Stomach smooth muscle (tissue), 2 donors: Measurements from ENCODE around the gene MAST3.

Experiments used
- H3K27ac ChIP-seq: one replicate; pipeline ENCODE4 v1.7.0; 2013; ENCODE audit warnings: mild to moderate bottlenecking, low read length, inconsistent platforms
- H3K27me3 ChIP-seq, 2 donors: one replicate each; pipeline ENCODE4 v1.7.0; 2013; ENCODE audit warnings: low read length in 2 of 2; ENCODE audit not compliant: insufficient read depth in 2 of 2, control insufficient read depth in 1 of 2
- H3K36me3 ChIP-seq, 2 donors: one replicate each; pipeline ENCODE4 v1.7.0; 2013; ENCODE audit warnings: low read length in 2 of 2; ENCODE audit not compliant: control insufficient read depth in 2 of 2, insufficient read depth in 2 of 2
- H3K4me1 ChIP-seq: one replicate; pipeline ENCODE4 v1.7.0; 2013; ENCODE audit warnings: low read length; ENCODE audit not compliant: control insufficient read depth, insufficient read depth
- H3K4me3 ChIP-seq, 2 donors: one replicate each; pipeline ENCODE4 v1.7.0; 2013; ENCODE audit warnings: low read length in 2 of 2
- H3K9ac ChIP-seq, 2 donors: one replicate each; pipeline ENCODE4 v1.7.0; 2013; ENCODE audit warnings: low read length in 2 of 2, mild to moderate bottlenecking in 1 of 2
- H3K9me3 ChIP-seq, 2 donors: one replicate each; pipeline ENCODE4 v1.7.0; 2013; ENCODE audit warnings: low read length in 2 of 2; ENCODE audit not compliant: control insufficient read depth in 2 of 2
- donor health status: healthy.
- donor health status: Pancreatic carcinoma.

The MAST3 gene

DNA sequence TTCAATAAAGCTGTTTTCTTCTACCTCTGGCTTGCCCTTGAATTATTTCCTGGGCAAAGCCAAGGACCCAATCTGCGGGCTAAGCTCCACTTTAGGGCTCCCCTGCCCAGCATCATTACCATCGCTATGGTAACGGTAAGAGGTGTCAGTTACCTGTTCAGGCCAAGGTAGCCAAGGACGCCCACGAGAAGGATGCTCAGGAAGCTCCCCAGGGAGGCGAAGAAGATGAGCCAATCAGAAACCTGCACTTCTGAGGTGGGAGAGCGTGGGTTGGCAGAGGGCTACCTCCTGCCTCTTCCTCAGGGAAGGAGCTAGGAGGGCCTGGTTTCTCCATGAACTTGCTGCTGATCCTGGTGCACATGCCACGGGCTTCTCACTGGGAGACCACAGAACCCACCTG, 35.5 kb upstream of the MAST3 start:
- Histone ChIP-seq H3K9ac (no peak overlapping the region), H3K36me3 (no peaks in the 10 kb centered on the region), H3K27me3 (peaks cover 0 to 4% of the 10 kb centered on the region in 2 donors), H3K27ac (no peak overlapping the region), H3K4me1 (peaks cover 10% of the 10 kb centered on the region), H3K9me3 (no peaks in the 10 kb centered on the region), H3K4me3 (no peak overlapping the region)

DNA sequence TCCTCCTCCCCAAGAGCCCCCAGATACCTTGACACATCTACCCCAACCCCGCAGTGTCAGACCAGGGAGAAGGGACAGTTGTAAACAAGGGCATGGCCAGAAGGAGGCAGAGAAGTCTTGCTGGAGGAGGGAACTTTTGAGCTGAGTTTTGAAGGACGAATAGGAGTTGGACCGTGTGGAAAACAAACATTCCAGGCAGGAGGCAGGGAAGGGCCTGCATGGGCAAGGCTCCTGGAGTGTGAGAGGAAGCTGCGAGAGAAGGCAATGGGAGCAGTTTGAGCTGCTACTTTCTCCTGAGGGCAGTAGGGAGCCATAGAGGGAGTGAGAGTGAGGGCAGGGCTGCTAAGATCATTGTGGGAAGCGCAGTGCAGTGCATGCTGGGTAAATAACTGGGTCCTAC, 34.1 kb upstream of the MAST3 start:
- H3K9me3 ChIP-seq: no peaks in the 10 kb centered on the region
- peaks cover 2% of the 10 kb centered on the region for H3K4me1 ChIP-seq
- no peak overlapping the region for H3K9ac ChIP-seq
- peaks cover 0 to 4% of the 10 kb centered on the region in 2 donors for H3K27me3 ChIP-seq
- H3K27ac ChIP-seq: no peak overlapping the region
- no peaks in the 10 kb centered on the region for H3K36me3 ChIP-seq
- no peak overlapping the region for H3K4me3 ChIP-seq

DNA sequence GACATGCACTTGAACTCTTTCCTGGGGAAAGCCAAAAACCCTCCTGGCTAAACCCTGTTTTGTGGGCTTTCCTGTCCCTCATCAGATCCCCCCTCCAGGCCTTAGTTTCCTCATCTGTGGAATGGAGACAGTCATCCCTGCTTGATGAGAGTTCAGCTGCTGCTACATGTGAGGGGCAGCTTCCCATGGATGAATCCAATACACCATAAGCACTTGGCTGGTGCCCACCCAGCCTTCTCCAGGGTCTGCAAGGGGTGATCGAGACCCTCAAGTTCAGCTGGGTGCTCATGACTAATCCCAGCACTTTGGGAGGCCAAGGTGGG, 32.4 kb upstream of the MAST3 start:
- Histone ChIP-seq H3K4me1 (no peaks in the 10 kb centered on the region), H3K9ac (no peak overlapping the region), H3K9me3 (no peaks in the 10 kb centered on the region), H3K27ac (no peak overlapping the region), H3K27me3 (peaks cover 1 to 4% of the 10 kb centered on the region in 2 donors), H3K4me3 (no peak overlapping the region), H3K36me3 (no peaks in the 10 kb centered on the region)

DNA sequence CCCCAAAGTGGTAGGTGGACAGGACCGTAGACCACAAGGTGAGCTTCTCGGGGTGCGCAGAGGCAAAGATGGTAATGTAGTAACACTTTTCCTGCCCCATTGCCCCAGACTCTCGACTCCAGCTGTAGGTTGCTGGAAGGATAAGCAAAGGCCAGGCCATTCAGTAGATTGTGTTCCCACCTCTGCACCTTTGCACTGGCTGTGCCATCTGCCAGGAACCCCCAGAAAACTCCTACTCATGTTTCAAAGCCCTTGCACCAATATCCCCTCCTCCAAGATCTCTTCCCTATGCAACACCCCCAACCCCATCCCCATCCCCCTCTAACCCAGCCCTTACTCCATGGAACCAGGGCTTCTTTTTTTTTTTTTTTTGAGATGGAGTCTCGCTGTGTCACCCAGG, 29.2 kb upstream of the MAST3 start:
- Histone ChIP-seq H3K36me3 (no peaks in the 10 kb centered on the region), H3K27me3 (peaks cover 3 to 9% of the 10 kb centered on the region in 2 donors), H3K9me3 (no peaks in the 10 kb centered on the region), H3K4me1 (no peaks in the 10 kb centered on the region), H3K9ac (no peak overlapping the region), H3K27ac (no peak overlapping the region), H3K4me3 (no peak overlapping the region)

DNA sequence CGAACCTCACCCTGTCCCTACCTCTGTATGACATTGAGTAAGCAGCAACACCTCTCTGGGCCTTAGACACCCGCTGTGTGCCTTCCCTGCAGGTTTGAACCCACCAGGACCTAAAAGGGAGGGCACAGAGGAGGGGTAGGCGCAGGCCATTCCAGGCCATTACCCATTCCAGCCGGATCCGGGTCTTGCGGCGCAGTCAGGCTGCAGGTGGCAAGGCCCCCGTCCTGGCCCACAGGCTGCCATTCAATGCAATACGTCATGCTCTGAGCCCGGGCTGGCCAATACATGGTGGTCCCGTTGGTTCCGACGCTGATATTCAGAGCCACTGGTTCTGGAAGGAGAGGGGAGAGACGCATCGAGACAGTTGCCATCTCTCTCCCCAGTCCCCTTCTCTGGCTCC, 28.2 kb upstream of the MAST3 start:
- Histone ChIP-seq H3K36me3 (no peaks in the 10 kb centered on the region), H3K4me1 (no peaks in the 10 kb centered on the region), H3K9ac (no peak overlapping the region), H3K27me3 (peaks cover 3 to 8% of the 10 kb centered on the region in 2 donors), H3K4me3 (no peak overlapping the region), H3K9me3 (no peaks in the 10 kb centered on the region), H3K27ac (no peak overlapping the region)

DNA sequence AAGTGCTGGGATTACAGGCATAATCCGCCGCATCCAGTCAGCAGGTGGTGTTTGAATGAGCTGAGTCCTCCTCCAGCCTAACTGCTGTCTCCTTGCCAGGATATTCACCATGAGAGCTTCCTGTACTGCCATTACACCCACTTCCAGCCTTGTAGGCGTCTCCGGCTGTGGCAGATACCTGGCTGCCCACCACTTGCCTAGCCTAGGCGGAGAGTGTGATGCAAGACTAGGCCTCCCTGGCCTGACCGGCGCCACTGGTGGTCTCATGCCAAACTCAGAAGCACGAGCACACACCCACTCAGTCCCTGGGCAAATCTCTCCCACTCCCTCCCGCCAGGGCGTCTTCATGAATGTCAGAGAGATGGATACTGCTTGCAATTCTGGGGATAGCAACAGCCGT, 27.4 kb upstream of the MAST3 start:
- peaks cover 3 to 8% of the 10 kb centered on the region in 2 donors for H3K27me3 ChIP-seq
- H3K9me3 ChIP-seq: no peaks in the 10 kb centered on the region
- H3K27ac ChIP-seq: no peak overlapping the region
- no peak overlapping the region for H3K4me3 ChIP-seq
- no peaks in the 10 kb centered on the region for H3K36me3 ChIP-seq
- no peak overlapping the region for H3K9ac ChIP-seq
- no peaks in the 10 kb centered on the region for H3K4me1 ChIP-seq

DNA sequence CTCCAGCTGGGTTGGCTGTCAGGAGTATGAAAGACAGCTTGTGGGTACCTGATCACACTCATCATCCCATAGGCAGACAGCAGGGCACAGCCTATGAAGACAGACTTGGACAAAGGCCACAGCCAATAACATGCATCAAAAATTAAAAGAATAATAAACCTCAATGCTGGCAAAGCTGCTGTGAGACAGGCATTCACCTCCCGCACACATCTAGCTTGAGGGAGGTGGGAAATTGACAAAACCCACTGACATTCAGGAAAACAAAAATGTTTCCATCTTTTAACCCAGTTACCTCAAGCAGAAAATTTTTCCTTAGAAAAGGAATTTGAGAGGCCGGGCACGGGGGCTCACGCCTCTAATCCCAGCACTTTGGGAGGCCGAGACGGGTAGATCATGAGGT, 25.2 kb upstream of the MAST3 start:
- Histone ChIP-seq H3K9ac (no peak overlapping the region), H3K4me3 (no peak overlapping the region), H3K4me1 (no peaks in the 10 kb centered on the region), H3K36me3 (no peaks in the 10 kb centered on the region), H3K9me3 (no peaks in the 10 kb centered on the region), H3K27me3 (peaks cover 3 to 8% of the 10 kb centered on the region in 2 donors), H3K27ac (no peak overlapping the region)

DNA sequence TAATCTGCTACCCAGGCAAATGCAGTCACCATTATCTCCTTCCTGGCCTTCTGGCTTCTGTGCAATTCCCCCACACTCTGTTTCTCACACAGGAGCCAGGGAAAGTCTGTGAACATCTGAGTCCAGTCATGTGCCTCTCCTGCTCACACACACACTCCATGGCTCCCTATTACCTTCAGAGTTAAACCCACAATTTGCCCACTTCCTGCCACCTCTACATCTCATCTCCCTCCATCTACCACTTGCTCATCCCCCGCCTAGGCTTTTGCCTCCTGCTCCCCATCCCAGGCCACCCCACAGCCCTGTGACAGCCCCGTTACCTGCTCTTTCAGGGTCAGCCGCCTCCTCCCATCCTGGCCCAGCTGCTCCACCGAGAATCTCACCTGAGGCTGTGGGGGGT, 24.4 kb upstream of the MAST3 start:
- no peak overlapping the region for H3K27ac ChIP-seq
- H3K27me3 ChIP-seq: peaks cover 3 to 8% of the 10 kb centered on the region in 2 donors
- no peaks in the 10 kb centered on the region for H3K4me1 ChIP-seq
- no peaks in the 10 kb centered on the region for H3K9me3 ChIP-seq
- H3K36me3 ChIP-seq: no peaks in the 10 kb centered on the region
- no peak overlapping the region for H3K9ac ChIP-seq
- H3K4me3 ChIP-seq: no peak overlapping the region

DNA sequence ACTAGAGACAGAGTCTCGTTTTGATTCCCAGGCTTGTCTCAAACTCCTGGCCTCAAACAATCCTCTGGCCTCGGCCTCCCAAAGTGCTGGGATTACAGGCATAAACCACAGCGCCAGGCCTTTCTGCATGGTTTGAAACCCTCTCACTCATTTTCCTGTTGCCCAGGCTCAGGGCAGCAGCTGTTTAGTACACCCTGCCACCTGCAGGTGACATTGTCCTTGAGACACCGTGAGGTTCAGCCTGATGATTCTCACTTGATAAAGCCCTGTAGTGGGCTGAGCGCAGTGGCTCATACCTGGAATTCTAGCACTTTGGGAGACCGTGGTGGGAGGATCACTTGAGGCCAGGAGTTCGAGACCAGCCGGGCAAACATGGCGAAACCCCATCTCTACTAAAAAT, 23.4 kb upstream of the MAST3 start:
- H3K36me3 ChIP-seq: no peaks in the 10 kb centered on the region
- H3K9me3 ChIP-seq: no peaks in the 10 kb centered on the region
- H3K4me3 ChIP-seq: no peak overlapping the region
- H3K27me3 ChIP-seq: peaks cover 3 to 8% of the 10 kb centered on the region in 2 donors
- no peak overlapping the region for H3K27ac ChIP-seq
- H3K4me1 ChIP-seq: no peaks in the 10 kb centered on the region
- H3K9ac ChIP-seq: no peak overlapping the region

DNA sequence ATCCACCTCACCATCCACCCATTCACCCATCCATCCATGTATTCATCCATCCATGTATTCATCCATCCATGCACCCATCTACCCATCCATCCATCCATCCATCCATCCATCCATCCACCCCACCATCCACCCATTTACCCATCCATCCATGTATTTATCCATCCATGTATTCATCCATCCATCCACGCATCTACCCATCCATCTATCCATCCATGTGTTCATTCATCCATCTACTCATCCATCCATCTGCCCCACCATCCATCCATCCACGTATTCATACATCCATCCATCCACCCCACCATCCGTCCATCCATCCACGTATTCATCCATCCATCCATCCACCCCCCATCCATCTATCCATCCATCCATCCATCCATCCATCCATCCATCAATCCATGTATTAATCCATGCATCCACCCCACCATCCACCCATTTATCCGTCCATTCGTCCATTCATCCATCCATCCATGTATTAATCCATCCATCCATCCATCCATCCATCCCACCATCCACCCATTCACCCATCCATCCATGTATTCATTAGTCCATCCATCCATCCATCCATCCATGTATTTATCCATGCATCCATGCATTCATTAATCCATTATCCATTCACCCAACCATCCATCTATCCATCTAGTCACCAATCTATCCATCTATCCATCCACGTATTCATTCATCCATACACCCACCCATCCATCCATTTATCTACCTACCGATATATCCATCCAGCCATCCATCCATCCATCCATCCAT, 13.5 kb upstream of the MAST3 start:
- peaks cover 3% of the 10 kb centered on the region in 2 donors for H3K27me3 ChIP-seq
- H3K27ac ChIP-seq: no peak overlapping the region
- no peak overlapping the region for H3K4me3 ChIP-seq

DNA sequence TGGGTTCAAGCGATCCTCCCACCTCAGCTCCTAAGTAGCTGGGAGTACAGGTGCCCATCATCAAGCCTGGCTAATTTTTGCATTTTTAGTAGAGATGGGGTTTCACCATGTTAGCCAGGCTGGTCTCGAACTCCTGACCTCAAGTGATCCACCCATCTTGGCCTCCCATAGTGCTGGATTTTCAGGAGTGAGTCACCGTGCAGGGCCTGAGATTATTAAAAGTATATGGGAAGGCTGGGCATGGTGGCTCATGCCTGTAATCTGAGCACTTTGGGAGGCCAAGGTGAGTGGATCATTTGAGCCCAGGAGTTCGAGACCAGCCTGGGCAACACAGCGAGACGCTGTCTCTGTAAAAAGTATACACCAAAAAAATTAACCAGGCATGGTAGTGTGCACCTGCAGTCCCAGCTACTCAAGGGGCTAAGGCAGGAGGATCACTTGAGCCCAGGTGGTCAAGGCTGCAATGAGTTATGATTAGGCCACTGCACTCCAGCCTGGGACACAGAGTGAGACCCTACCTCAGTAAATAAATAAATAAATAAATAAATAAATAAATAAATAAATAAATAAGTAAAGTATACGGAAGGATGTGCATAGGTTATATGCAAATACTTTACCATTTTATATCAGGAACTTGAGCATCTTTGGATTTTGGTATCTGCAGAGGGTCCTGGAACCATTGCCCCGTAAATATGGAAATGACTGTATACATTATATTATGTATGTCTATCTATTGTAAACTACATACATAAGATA, 11.7 kb upstream of the MAST3 start:
- H3K9ac ChIP-seq: no peak overlapping the region
- H3K4me1 ChIP-seq: peaks cover 2% of the 10 kb centered on the region
- H3K27me3 ChIP-seq: peaks cover 3% of the 10 kb centered on the region in 2 donors
- no peaks in the 10 kb centered on the region for H3K9me3 ChIP-seq
- H3K27ac ChIP-seq: no peak overlapping the region
- H3K4me3 ChIP-seq: no peak overlapping the region
- no peaks in the 10 kb centered on the region for H3K36me3 ChIP-seq

More for the DNA sequence above, 13.5 kb upstream of the MAST3 start:
- Histone ChIP-seq H3K4me1 (no peaks in the 10 kb centered on the region), H3K9ac (no peak overlapping the region), H3K9me3 (no peaks in the 10 kb centered on the region), H3K36me3 (no peaks in the 10 kb centered on the region)
